Measurements from ENCODE around the gene FLAD1.

DNA sequence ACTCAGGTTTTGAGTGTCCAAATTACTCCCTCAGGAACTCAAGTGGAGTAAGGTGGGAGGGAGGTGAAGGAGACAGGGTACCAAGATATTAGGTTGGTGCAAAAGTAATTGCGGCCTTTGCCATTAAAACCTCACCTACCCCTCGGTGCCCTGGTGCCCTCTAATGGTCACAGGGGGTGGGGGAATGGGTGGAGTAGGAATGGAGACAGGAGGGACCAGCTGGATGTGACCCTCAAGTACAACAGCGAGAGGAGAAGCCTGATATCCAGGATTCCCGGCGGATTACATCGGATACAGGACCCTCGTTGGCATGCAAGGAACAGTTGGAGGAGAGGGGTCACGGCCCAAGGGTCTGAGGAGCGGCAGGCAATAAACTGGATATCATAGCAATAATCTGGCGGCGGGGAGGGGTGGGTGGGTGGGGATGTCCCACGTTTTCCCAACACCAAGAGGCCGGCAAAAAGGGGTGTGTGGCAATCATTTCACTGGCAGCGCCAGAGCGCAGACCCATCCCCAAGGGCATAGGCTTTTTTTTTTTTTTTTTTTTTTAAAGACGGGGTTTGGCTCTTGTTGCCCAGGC is 15.1 kb downstream of the FLAD1 start:
- TF ChIP-seq POLR2A (IDR thresholded peaks at IDR 0.05) (no peak), POLR2AphosphoS5 (IDR thresholded peaks at IDR 0.05; ENCODE audit: insufficient read depth in 1 of 2, low read depth in 1 of 2) (no peak)
- TF ChIP-seq, protein P1, sequence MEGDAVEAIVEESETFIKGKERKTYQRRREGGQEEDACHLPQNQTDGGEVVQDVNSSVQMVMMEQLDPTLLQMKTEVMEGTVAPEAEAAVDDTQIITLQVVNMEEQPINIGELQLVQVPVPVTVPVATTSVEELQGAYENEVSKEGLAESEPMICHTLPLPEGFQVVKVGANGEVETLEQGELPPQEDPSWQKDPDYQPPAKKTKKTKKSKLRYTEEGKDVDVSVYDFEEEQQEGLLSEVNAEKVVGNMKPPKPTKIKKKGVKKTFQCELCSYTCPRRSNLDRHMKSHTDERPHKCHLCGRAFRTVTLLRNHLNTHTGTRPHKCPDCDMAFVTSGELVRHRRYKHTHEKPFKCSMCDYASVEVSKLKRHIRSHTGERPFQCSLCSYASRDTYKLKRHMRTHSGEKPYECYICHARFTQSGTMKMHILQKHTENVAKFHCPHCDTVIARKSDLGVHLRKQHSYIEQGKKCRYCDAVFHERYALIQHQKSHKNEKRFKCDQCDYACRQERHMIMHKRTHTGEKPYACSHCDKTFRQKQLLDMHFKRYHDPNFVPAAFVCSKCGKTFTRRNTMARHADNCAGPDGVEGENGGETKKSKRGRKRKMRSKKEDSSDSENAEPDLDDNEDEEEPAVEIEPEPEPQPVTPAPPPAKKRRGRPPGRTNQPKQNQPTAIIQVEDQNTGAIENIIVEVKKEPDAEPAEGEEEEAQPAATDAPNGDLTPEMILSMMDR (IDR thresholded peaks at IDR 0.05): no peak
